Erythroblast (primary cell): ENCODE results near the gene PTPRN2.

Source experiments
- DNase-seq, 2 experiments: peaks; one replicate each; lab custom pipeline; 2025; lab: John Stamatoyannopoulos, UW
- GATA1 ChIP-seq: IDR thresholded peaks from 2 replicates; pipeline ENCODE4 v1.6.1; 2011; ENCODE audit warnings: low read depth, mild to moderate bottlenecking, control low read depth, low read length, moderate library complexity
- POLR2A ChIP-seq: IDR thresholded peaks from 2 replicates; pipeline ENCODE4 v1.6.1; 2011; ENCODE audit warnings: mild to moderate bottlenecking, low read length

The PTPRN2 gene

GRCh38 chr7:157886266-157886665 is 701.4 kb downstream of the PTPRN2 start:
- no peak for TF ChIP-seq POLR2A
- TF ChIP-seq GATA1, result no peak
- no peak for DNase-seq

- TF ChIP-seq POLR2A, result no peak
- no peak for TF ChIP-seq GATA1
- DNase-seq, result no peak
These were observed 702.5 kb downstream of the PTPRN2 start for GRCh38 chr7:157885140-157885539.

DNA sequence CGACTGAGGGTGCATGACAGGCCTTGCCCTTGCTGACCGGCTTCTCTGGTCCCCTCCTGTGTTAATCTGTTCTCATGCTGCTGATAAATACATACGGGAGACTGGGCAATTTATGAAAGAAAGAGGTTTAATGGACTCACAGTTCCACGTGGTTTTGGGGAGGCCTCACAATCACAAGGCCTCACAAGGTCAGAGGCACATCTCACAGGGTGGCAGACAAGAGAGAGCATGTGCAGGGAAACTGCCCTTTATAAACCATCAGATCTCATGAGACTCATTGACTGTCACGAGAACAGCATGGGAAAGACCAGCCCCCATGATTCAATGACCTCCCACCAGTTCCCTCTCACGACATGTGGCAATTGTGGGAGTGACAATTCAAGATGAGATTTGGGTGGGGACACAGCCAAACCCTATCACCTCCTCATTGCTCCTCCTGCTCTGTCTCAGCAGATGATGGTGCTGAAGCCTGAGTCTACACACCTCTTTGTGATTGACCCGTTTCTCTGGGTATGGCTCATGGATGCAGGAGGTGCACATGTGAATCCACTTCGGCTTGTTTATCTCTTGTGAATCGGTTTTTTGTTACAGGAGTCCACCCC is 703.1 kb downstream of the PTPRN2 start:
- no peak for DNase-seq
- TF ChIP-seq POLR2A (no peak), GATA1 (no peak)

DNA sequence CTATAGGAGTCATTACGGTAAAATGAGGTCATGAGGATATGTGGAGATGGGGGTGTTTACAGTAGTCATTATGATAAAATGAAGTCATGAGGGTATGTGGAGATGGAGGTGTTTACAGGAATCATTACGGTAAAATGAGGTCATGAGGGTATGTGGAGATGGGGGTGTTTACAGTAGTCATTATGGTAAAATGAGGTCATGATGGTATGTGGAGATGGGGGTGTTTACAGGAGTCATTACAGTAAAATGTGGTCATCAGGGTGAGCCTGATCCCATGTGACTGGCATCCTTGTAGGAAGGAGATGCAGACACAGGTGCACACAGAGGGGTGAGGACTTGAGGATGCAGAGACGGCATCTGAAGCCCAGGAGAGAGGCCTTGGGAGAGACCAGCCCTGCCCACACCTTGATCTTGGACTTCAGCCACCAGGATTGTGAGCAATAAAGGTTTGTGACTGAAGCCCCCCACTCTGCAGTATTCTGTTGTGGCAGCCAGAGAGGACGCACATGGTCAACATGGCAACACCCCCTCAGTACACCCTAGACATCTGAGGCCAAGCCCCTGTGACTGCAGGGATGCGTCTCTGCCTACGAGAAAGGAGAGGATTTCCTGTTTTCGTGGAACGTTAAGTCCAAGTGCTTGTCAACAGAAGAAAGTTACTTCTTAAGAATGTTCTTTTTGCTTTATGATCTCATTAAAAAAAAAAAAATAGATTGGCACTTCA is 706.4 kb downstream of the PTPRN2 start:
- TF ChIP-seq POLR2A (no peak), GATA1 (no peak)
- DNase-seq, result no peak

DNA sequence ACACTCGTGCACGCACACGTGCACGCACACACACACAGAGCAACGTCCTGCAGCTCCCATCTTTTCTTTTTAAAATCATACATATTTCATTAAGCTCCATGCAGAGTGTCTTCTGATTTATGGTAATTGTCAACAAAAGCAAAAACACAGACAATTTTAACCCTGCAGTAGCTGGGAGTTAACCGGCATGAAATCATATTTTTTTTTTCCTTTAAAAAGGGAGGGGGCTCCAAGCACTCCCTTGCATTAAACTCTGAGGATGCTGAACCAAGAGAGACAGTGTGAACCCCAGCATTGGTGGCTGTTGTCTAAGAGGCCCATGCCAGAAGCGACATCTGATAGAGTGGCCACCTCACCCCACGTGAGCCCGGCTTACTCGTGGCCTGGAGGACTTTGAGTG is 708.2 kb downstream of the PTPRN2 start:
- DNase-seq, result no peak
- TF ChIP-seq GATA1, result no peak
- TF ChIP-seq POLR2A, result no peak

- TF ChIP-seq GATA1, result no peak
- TF ChIP-seq POLR2A, result no peak
These were observed 710.1 kb downstream of the PTPRN2 start for GRCh38 chr7:157877298-157878090.

GRCh38 chr7:157876469-157877285 is 710.9 kb downstream of the PTPRN2 start:
- no peak for TF ChIP-seq GATA1
- TF ChIP-seq POLR2A, result no peak
- DNase-seq, result no peak

More at GRCh38 chr7:157877298-157878090, 710.1 kb downstream of the PTPRN2 start:
- DNase-seq, result no peak

DNA sequence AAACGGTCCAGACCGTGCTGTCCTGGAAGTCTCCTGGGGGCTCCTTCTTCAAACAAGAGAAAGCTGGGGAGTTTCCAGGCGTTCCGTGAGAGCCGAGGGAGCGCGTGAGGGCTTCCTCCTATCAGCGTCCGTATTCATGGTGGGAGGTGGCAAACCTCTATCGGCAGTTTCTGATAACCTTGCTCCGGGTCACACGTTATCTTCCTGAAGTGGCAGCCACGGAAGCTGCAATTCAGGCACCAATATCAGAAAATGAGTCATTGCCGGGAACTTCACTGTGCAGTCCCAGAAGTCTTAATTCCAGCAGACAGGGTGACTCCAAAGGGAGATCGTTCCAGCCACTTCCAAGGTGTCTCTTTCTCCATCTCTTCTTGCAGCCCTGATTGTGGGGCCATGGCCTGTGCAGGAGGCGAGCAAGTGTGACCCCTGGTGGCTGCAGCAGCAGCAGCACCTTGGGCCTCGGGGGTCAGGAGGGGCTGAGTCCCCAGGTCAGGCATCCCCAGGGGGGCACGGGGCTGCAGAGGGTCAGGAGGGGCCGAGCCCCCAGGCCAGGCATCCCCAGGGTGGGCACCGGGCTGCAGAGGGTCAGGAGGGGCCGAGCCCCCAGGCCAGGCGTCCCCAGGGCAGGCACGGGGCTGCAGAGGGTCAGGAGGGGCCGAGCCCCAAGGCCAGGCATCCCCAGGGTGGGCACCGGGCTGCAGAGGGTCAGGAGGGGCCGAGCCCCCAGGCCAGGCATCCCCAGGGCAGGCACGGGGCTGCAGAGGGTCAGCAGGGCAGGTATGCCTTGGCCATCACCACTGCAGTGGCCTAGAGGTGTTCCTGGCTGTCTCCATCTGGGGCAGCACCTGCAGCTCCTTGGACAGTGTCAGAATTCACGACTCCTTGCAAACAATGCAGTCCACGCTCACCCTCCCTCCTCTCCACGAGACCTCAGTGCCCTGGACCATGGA is 712.1 kb downstream of the PTPRN2 start:
- TF ChIP-seq GATA1, result no peak
- no peak for TF ChIP-seq POLR2A
- DNase-seq, result peak in 1 of 2 experiments; percentile 7

DNA sequence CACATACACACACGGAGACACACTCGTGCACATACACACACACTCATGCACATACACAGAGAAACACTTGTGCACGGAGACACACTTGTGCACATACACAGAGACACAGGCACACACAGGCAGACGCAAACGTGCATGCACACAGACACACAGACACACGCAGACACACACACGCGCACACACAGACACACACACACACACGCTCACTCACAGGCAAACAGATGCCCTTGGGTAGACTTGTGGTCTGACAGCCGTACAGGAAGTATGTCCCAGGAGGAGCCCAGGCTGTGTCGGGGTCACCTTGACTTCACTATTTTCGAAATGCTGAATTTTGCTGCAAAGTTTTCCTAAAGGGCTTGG is 712.8 kb downstream of the PTPRN2 start:
- TF ChIP-seq GATA1 (no peak), POLR2A (no peak)
- DNase-seq, result no peak

- no peak for DNase-seq
- TF ChIP-seq GATA1, result no peak
- no peak for TF ChIP-seq POLR2A
These were observed 713.3 kb downstream of the PTPRN2 start for GRCh38 chr7:157874208-157874816.

DNA sequence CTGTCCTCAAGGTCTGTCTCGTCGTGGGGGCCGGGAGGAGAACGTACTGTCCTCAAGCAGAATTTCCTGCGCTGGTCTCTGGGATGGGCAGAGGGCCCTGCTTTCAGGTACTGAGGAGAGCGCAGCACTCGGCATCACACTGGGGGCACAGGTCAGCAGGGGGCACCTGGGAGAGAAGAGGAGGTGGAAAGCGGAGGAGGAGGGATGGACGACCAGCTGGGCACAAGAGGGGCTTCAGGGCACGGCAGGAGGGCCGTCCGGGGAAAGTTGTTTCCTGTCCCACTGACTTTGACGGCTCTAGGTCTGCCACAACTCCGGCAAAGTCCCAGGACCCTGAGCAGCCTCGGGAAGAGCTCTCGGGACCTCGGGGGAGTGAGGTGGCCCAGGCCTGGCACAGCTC is 714.0 kb downstream of the PTPRN2 start:
- no peak for DNase-seq
- TF ChIP-seq POLR2A, result no peak
- no peak for TF ChIP-seq GATA1

DNA sequence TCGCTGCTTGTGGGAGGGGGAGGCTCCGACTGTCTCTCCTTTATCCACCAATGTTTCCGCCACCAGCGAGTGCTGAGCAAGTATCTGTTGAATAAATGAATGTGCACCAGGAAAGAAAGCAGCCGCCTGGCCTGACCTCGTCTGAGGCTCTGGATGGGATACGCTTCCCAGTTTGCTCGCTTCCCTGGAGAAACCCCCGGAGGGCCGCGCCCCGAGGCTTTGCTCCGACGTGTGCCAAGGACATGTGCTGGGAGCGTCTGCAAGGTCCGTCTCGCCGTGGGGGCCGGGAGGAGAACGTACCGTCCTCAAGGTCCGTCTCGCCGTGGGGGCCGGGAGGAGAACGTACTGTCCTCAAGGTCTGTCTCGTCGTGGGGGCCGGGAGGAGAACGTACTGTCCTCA is 714.4 kb downstream of the PTPRN2 start:
- TF ChIP-seq POLR2A (no peak), GATA1 (no peak)

DNA sequence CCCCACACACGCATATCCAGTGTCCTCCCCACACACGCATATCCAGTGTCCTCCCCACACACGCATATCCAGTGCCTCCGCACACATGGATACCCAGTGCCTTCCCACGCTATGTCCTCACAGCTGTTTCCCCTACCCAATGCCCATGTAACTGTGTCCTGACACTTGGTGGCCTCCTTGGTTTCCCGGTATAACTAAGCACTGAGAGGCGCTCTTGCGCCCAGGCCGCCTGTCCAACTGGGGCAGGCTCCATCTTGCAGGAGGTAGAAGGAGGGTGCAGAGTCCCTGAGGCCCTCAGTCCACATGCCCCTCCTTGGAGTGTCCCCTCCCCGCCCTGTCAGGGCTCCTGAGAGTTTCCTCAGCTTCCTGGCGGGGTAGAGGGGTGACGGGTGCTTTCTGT is 715.2 kb downstream of the PTPRN2 start:
- DNase-seq, result no peak
- TF ChIP-seq POLR2A (no peak), GATA1 (no peak)

More for the DNA sequence above, 714.4 kb downstream of the PTPRN2 start:
- DNase-seq, result no peak
